Naive B cell (primary cell): Measurements from ENCODE around the gene USP22. TPM values are rescaled to one million over a fixed set of nuclear protein-coding genes. Genes with fewer than 3 reads are reported as not detected.

Source experiments
- ATAC-seq, 2 donors: fragments of 150-1000 bp; cut with Tn5 transposase; 2 replicates each; pipeline ENCODE4 v1.10.0; 2021; ENCODE audit warnings: low read depth in 2 of 2, mild to moderate bottlenecking in 2 of 2, moderate library complexity in 2 of 2
- DNase-seq: peaks from one replicate; pipeline ENCODE4 v3.0.0; 2022
- H3K27ac Mint-ChIP-seq, 6 donors: one replicate each; pipeline ENCODE4 v1.8.0; 2020 to 2022; ENCODE audit warnings: mild to moderate bottlenecking in 6 of 6, mixed read lengths in 6 of 6, moderate library complexity in 5 of 6, inconsistent platforms in 2 of 6
- H3K27me3 Mint-ChIP-seq, 3 donors: one replicate each; pipeline ENCODE4 v1.8.0; 2021 to 2022; ENCODE audit warnings: mixed read lengths in 3 of 3, mild to moderate bottlenecking in 1 of 3
- H3K36me3 Mint-ChIP-seq, 2 donors: one replicate each; pipeline ENCODE4 v1.8.0; 2020 to 2022; ENCODE audit warnings: mixed read lengths in 2 of 2, inconsistent platforms in 1 of 2, mild to moderate bottlenecking in 1 of 2
- H3K4me1 Mint-ChIP-seq, 3 donors: one replicate each; pipeline ENCODE4 v1.8.0; 2020 to 2022; ENCODE audit warnings: mixed read lengths in 3 of 3, inconsistent platforms in 1 of 3, mild to moderate bottlenecking in 1 of 3, moderate library complexity in 1 of 3
- H3K4me3 Mint-ChIP-seq, 8 donors: one replicate each; pipeline ENCODE4 v1.8.0; 2020 to 2022; ENCODE audit warnings: mild to moderate bottlenecking in 8 of 8, mixed read lengths in 8 of 8, moderate library complexity in 8 of 8, inconsistent platforms in 2 of 8
- H3K9me3 Mint-ChIP-seq, 7 donors: one replicate each; pipeline ENCODE4 v1.8.0; 2020 to 2022; ENCODE audit warnings: mixed read lengths in 7 of 7, mild to moderate bottlenecking in 5 of 7, inconsistent platforms in 2 of 7, moderate library complexity in 1 of 7
- polyA plus RNA-seq, 6 donors: library from polyadenylated mRNA; unstranded; fragments of 300-500 nt; fragmentation: Illumina TruSeq; gene quantifications; one replicate each; pipeline ENCODE4 v1.2.3, GENCODE V29; 2021; ENCODE audit warnings: low read depth in 6 of 6

Gene USP22
- polyA plus RNA-seq, 6 donors from 2014 or later = 16.5 to 53.5 (median 48.4) TPM

DNA sequence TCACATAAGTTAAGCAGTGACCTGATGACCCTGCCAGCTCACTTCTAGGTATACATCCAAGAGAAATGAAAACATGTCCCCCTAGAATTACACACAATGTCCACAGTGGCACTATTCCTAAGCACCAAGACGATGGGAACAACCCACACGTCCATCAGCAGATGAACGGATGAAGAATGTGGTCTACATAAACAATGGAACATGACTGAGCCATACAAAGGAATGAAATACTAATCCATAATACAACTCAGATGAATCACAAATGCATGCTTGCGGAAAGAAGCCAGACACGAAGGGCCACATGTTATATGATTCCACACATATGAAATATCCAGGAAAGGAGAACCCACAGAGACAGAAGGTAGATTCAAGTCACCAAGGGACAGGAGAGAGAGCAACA, 17.4 kb downstream of the USP22 start:
- Mint-ChIP-seq H3K4me3 (no peak overlapping the region), H3K36me3 (peaks cover 6 to 15% of the 10 kb centered on the region in 2 donors), H3K27ac (peak overlapping the region in 3 of 6 donors; percentile 1 to 67 (median 8)), H3K4me1 (peaks cover 52 to 64% (median 60%) of the 10 kb centered on the region in 3 donors), H3K27me3 (no peaks in the 10 kb centered on the region), H3K9me3 (no peaks in the 10 kb centered on the region)
- ATAC-seq (no peak), DNase-seq (no peak)

DNA sequence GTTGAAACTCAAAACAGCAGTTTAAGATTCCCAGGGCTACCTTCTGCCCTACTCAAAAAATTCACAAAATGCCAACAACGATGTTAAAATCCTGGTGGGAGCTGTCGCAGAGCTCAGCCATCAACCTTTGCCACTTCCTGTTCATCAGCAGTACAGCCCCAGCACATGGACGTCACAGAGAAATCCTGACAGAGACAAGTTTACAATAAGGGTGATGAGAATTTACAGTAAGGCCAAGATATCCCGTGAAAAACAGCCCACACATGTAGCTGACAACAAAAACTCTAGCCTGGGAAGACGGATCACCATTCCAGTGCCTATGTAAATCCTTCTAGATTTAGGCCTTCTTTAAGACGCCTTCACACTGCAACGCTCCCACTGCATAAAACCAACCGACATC, 18.8 kb downstream of the USP22 start:
- peaks cover 42 to 55% (median 55%) of the 10 kb centered on the region in 3 donors for H3K4me1 Mint-ChIP-seq
- H3K9me3 Mint-ChIP-seq = no peaks in the 10 kb centered on the region
- DNase-seq = no peak
- peak overlapping the region in 3 of 6 donors; percentile 53 to 64 (median 62) for H3K27ac Mint-ChIP-seq
- no peak for ATAC-seq
- H3K27me3 Mint-ChIP-seq = no peaks in the 10 kb centered on the region
- H3K4me3 Mint-ChIP-seq = no peak overlapping the region
- peaks cover 9 to 15% of the 10 kb centered on the region in 2 donors for H3K36me3 Mint-ChIP-seq

DNA sequence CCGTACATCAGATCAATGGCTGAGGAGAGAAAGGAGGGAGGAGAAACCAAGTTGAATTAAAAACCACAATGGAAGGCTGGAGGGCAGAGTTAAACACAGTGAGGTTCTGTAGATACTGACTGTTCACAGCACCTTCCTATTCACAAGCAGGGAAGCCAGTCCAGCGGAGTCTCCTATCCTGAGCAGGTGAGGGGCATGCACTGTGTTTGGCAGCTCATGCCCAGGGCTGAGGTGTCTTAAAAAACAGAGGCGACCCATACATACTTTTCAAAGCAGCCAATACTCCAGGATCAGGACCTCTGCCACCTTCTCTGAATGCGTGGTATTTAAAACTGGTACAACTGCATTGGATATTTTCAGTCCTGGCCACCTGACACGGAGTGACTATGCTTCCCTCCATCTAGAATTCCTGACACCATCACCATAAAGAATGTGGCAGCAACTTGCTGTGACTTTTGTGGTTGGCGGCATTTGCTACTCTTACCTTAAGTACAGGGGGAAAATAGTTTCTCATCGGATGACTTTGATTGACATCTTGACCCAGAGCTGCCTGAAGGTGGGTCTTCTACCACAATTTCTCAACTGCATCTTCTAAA, 21.5 kb downstream of the USP22 start:
- Mint-ChIP-seq H3K9me3 (no peaks in the 10 kb centered on the region), H3K4me1 (peaks cover 39 to 49% (median 41%) of the 10 kb centered on the region in 3 donors), H3K4me3 (peak overlapping the region in 1 of 8 donors; percentile 22), H3K36me3 (peaks cover 17 to 20% of the 10 kb centered on the region in 2 donors), H3K27ac (peak overlapping the region in 1 of 6 donors; percentile 81), H3K27me3 (no peaks in the 10 kb centered on the region)
- no peak for DNase-seq
- ATAC-seq = no peak

DNA sequence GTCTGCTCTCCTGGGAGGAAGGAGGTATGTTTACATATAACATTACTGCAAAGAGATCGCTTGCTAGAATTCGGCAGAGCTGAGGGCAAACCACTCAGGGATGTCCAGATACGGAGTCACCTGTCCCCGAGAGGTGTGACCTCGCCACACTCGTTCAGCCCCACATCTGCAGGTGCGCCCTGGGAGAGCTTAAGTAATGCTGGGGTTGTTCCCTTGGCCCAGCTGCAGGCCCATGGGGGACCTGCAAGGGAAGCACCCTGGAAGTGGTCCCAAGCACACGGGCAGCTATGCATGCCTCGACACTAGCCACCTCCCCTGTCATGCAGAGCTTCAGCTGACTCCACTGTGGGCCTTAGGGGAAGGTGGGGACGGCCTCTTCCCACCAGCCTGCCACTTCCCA, 22.2 kb downstream of the USP22 start:
- peak overlapping the region in 4 of 6 donors; percentile 30 to 79 (median 46) for H3K27ac Mint-ChIP-seq
- H3K27me3 Mint-ChIP-seq = no peaks in the 10 kb centered on the region
- H3K4me1 Mint-ChIP-seq = peaks cover 44 to 49% (median 47%) of the 10 kb centered on the region in 3 donors
- peaks cover 21 to 22% of the 10 kb centered on the region in 2 donors for H3K36me3 Mint-ChIP-seq
- H3K4me3 Mint-ChIP-seq = peak overlapping the region in 5 of 8 donors; percentile 6 to 61 (median 25)
- DNase-seq = no peak
- no peaks in the 10 kb centered on the region for H3K9me3 Mint-ChIP-seq
- ATAC-seq = peak; percentile 23 to 28

DNA sequence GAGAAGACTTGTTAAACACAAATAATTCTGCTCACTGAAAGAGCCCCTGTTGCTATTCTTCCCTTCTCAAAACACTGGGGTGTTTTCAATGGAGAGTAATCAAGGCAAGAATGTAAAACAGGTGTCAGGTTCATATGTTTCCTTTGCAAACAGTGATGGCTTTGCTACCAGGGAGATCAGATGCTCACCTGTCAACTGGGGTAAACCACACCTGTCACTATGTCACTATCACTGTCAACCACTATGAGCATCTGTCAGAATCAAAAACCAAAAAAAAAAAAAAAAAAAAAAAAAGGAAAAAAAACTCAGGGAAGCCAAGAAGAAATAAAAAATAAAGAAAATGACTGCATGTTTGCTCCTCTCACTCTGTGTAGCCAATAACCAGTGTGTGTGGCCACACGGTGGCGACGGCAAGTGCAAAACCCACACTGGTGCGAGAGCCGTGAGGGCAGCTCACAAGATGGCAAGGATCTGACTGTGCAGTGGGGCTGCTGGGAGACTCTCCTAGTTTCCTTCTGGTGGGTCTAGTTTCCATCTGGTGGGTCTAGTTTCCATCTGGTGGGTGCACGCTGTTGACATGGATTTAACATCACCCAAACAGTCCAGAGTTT, 22.7 kb downstream of the USP22 start:
- Mint-ChIP-seq H3K9me3 (no peaks in the 10 kb centered on the region), H3K4me1 (peaks cover 42 to 50% (median 44%) of the 10 kb centered on the region in 3 donors), H3K27me3 (no peaks in the 10 kb centered on the region), H3K27ac (peak overlapping the region in 4 of 6 donors; percentile 30 to 79 (median 39)), H3K36me3 (peaks cover 17 to 22% of the 10 kb centered on the region in 2 donors), H3K4me3 (peak overlapping the region in 4 of 8 donors; percentile 6 to 61 (median 38))
- ATAC-seq (peak; percentile 86 to 87), DNase-seq (peak; percentile 31)

DNA sequence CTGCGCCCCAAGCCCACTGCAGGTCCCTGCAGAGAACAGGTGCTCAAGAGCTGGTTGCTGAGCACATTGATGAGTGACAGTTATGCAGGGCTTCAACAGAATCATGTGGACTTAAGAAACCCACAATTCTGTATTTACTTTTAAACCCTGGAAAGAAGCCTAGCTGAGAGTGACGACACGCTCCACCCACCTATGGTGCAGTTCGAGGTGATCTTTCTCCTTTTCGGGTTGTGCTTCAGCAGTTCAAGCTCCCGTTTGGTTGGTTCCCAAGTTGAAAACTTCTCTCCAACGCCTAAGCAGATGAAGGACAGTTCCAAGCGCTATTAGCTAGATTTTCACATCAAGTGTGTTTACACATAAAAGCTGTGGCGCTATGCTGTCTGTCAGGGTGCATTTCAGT, 23.9 kb downstream of the USP22 start:
- DNase-seq (no peak), ATAC-seq (no peak)
- Mint-ChIP-seq H3K27ac (peak overlapping the region in 3 of 6 donors; percentile 12 to 40 (median 16)), H3K27me3 (no peaks in the 10 kb centered on the region), H3K4me1 (peaks cover 34 to 44% (median 34%) of the 10 kb centered on the region in 3 donors), H3K4me3 (no peak overlapping the region), H3K9me3 (no peaks in the 10 kb centered on the region), H3K36me3 (peaks cover 22 to 25% of the 10 kb centered on the region in 2 donors)

DNA sequence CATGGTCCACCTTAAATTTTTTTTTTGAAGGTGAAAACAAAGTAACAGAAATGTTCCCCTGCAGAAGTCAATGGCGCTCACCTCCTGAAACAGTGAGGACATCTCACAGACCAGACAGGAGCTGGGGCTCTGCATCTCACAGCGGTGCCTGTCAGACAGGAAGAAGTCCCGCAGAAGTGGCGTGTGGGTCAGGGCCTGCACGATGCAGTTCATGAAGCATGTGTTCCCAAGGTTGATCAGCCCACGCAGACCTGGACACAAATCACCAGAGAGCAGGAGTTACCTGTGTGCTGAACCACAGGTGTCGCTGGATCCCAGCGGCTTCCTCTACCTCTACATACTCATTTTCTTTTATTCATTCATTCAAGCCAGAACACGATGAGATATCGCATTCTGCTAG, 24.9 kb downstream of the USP22 start:
- no peaks in the 10 kb centered on the region for H3K27me3 Mint-ChIP-seq
- peaks cover 28 to 38% (median 34%) of the 10 kb centered on the region in 3 donors for H3K4me1 Mint-ChIP-seq
- ATAC-seq (no peak), DNase-seq (no peak)
- peak overlapping the region in 1 of 6 donors; percentile 19 for H3K27ac Mint-ChIP-seq
- H3K9me3 Mint-ChIP-seq = no peaks in the 10 kb centered on the region
- H3K36me3 Mint-ChIP-seq = peaks cover 30% of the 10 kb centered on the region in 2 donors
- H3K4me3 Mint-ChIP-seq = no peak overlapping the region

DNA sequence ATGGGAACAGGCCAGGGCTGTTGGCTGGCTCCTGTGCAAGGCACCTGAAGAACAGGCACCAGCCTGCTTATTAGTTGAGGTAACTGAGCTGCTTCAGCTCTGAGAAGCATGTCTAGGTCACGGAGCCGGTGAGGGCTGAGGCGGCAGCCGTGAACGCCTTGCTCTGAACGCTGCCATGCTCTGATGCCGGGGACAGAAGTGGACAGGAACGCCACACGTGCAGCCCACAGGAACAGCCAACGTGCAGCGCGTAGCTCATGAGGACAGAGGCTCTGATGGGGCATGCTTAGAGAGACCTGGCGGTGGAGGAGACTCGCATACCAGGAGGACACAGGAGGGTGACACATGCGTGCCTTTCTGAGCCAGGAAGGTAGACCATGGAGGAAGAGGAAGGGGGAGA, 25.6 kb downstream of the USP22 start:
- Mint-ChIP-seq H3K36me3 (peaks cover 27 to 36% of the 10 kb centered on the region in 2 donors), H3K4me3 (no peak overlapping the region), H3K27ac (no peak overlapping the region), H3K9me3 (no peaks in the 10 kb centered on the region), H3K4me1 (peaks cover 30 to 36% (median 33%) of the 10 kb centered on the region in 3 donors), H3K27me3 (no peaks in the 10 kb centered on the region)
- ATAC-seq (no peak), DNase-seq (no peak)

DNA sequence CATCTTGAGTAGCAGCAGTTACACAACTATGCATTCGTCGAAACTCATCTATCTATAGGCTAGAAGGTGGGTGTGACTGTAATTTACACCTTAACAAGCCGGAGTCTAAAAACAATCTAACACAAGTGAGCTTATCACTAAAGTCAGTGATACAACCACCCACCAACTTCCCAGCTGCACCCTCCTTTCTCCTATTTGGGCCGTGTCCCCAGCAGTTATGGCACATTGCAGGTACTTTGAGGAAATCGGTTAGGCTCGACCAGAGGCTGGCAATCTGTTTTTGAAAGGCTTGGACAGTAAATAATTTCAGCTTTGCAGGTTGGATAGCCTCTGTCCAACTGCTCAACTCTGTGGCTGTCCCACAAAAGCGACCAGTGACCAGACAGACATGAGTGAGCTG, 26.0 kb downstream of the USP22 start:
- no peaks in the 10 kb centered on the region for H3K27me3 Mint-ChIP-seq
- peaks cover 27 to 37% of the 10 kb centered on the region in 2 donors for H3K36me3 Mint-ChIP-seq
- no peaks in the 10 kb centered on the region for H3K9me3 Mint-ChIP-seq
- H3K4me1 Mint-ChIP-seq = peaks cover 30 to 36% (median 33%) of the 10 kb centered on the region in 3 donors
- ATAC-seq = no peak
- no peak for DNase-seq
- no peak overlapping the region for H3K4me3 Mint-ChIP-seq
- H3K27ac Mint-ChIP-seq = peak overlapping the region in 3 of 6 donors; percentile 16 to 51 (median 30)

DNA sequence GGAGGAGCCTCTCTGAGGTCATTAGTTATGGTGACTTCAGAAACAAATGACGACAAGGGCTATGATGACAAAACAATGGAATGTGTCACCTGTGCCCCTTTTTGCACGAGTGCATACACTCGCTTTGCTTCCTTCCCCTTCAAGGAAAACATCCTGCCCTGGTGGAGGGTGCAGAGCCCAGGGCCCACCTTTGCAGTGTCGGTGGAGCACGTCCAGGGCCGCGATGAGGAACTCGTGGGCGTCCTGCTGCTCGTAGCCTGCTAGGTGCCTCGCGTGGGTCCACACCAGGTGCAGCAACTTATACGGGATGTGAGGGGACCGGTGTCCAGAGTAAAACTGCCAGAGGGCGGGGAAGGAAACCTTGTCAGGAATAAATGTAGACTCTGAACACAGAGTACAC, 27.2 kb downstream of the USP22 start:
- Mint-ChIP-seq H3K27ac (peak overlapping the region in 5 of 6 donors; percentile 32 to 82 (median 47)), H3K27me3 (no peaks in the 10 kb centered on the region), H3K4me3 (no peak overlapping the region), H3K4me1 (peaks cover 21 to 26% (median 24%) of the 10 kb centered on the region in 3 donors), H3K9me3 (no peaks in the 10 kb centered on the region), H3K36me3 (peaks cover 27 to 36% of the 10 kb centered on the region in 2 donors)
- DNase-seq (no peak), ATAC-seq (peak; percentile 15 to 27)

DNA sequence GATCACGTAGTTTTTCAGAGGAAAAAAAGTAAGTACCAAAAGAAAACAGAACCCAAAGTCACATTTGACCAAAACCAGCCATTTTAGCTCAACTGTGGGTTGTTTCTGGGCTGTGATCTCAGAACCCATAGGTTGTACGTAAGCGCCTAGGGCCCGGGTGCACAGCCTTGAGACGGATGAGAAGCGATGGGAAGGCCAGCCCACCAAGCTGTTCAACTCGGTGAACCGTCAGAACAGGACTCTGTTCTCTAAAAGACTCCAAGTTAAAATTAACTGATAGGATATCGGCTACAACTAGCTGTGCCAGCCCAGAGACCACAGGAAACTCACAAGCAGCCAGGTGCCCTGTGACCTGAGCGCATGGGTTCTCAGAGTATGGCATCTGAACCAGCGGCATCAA, 28.3 kb downstream of the USP22 start:
- DNase-seq = no peak
- no peaks in the 10 kb centered on the region for H3K9me3 Mint-ChIP-seq
- H3K4me1 Mint-ChIP-seq = peaks cover 13 to 23% (median 17%) of the 10 kb centered on the region in 3 donors
- peaks cover 27 to 32% of the 10 kb centered on the region in 2 donors for H3K36me3 Mint-ChIP-seq
- H3K4me3 Mint-ChIP-seq = peak overlapping the region in 1 of 8 donors; percentile 6
- no peak for ATAC-seq
- peak overlapping the region in 3 of 6 donors; percentile 34 to 59 (median 41) for H3K27ac Mint-ChIP-seq
- no peaks in the 10 kb centered on the region for H3K27me3 Mint-ChIP-seq

DNA sequence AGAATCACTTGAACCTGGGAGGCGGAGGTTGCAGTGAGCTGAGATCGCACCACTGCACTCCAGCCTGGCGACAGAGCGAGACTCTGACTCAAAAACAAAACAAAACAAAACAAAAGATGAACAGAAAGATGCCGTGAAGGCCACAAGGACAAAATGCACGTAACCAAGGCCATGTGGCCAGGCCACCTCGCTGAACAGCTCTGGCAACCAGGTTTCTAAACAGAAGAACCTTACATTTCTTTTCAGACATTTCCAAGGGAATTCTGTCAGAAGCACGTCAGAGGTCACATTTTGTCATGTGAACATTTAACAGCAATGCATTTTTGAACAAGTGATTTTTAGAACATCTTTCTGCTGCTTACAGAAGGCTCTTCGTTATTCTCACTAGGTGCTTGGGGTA, 28.8 kb downstream of the USP22 start:
- Mint-ChIP-seq H3K4me1 (peaks cover 13 to 23% (median 17%) of the 10 kb centered on the region in 3 donors), H3K9me3 (no peaks in the 10 kb centered on the region), H3K27ac (peak overlapping the region in 3 of 6 donors; percentile 16 to 86 (median 59)), H3K4me3 (no peak overlapping the region), H3K27me3 (no peaks in the 10 kb centered on the region), H3K36me3 (peaks cover 27 to 32% of the 10 kb centered on the region in 2 donors)
- DNase-seq (no peak), ATAC-seq (no peak)

DNA sequence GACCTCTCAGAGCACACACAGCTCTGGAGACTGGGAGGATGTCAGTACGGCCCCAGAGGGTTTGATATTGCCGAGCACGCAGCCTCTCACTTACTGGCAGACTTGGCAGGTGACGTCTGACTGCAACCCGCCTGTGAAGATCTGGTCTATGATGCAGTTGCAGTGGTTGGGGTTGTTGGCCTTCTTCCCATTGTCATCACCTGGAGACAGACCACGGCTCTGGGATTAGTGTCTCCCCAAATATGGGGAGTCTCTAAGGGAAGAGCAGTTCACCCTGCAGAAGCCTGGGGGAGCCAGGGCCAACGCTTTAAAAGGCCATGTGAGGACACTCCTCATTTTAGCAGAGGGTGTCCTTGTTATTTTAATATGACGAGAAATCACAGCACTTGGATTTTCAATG, 30.1 kb downstream of the USP22 start:
- H3K9me3 Mint-ChIP-seq = no peaks in the 10 kb centered on the region
- H3K4me1 Mint-ChIP-seq = peaks cover 13 to 23% (median 17%) of the 10 kb centered on the region in 3 donors
- H3K4me3 Mint-ChIP-seq = peak overlapping the region in 2 of 8 donors; percentile 15 to 19
- no peak for DNase-seq
- H3K27ac Mint-ChIP-seq = peak overlapping the region in 2 of 6 donors; percentile 1 to 9
- H3K36me3 Mint-ChIP-seq = peaks cover 27 to 32% of the 10 kb centered on the region in 2 donors
- no peak for ATAC-seq
- H3K27me3 Mint-ChIP-seq = no peaks in the 10 kb centered on the region
